Upper lobe of left lung (tissue), 6 donors: Measurements from ENCODE around the gene TRIM10. TPM values are rescaled to one million over a fixed set of nuclear protein-coding genes. Genes with fewer than 3 reads are reported as not detected.

Experiments
- ATAC-seq, 2 donors: fragments of 200-7000 bp; cut with Tn5 transposase; one replicate each; pipeline ENCODE4 v1.9.1; 2022; ENCODE audit warnings: mild to moderate bottlenecking in 2 of 2, moderate library complexity in 2 of 2; ENCODE audit not compliant: low FRiP score in 2 of 2
- DNase-seq, 2 donors: peaks; one replicate each; pipeline ENCODE4 v3.0.0-alpha.2; 2019 to 2020
- H3K27ac ChIP-seq, 4 donors: fragments of 200-600 bp; sonication (generic); one replicate each; pipeline ENCODE4 v1.5.1; 2016 to 2019
- H3K27me3 ChIP-seq, 4 donors: fragments of 200-600 bp; sonication (generic); one replicate each; pipeline ENCODE4 v1.5.1; 2017 to 2019
- H3K36me3 ChIP-seq, 4 donors: fragments of 200-600 bp; sonication (generic); one replicate each; pipeline ENCODE4 v1.5.1; 2016 to 2019
- H3K4me1 ChIP-seq, 4 donors: fragments of 200-600 bp; sonication (generic); one replicate each; pipeline ENCODE4 v1.5.1; 2018 to 2019
- H3K4me3 ChIP-seq, 4 donors: fragments of 200-600 bp; sonication (generic); one replicate each; pipeline ENCODE4 v1.5.1; 2017 to 2019; ENCODE audit warnings: mild to moderate bottlenecking in 2 of 4, moderate library complexity in 1 of 4
- H3K9me3 ChIP-seq, 4 donors: fragments of 200-600 bp; sonication (generic); one replicate each; pipeline ENCODE4 v1.5.1; 2018 to 2019
- EP300 ChIP-seq, 4 donors: sonication (generic); formaldehyde crosslinking; IDR thresholded peaks; one replicate each; pipeline ENCODE4 v1.5.1; 2017; ENCODE audit warnings: antibody characterized with exemption in 4 of 4, control low read depth in 2 of 4
- POLR2A ChIP-seq, 4 donors: fragments of 450-650 bp; IDR thresholded peaks; one replicate each; pipeline ENCODE4 v1.5.1; 2016 to 2017; ENCODE audit warnings: antibody characterized with exemption in 4 of 4, mild to moderate bottlenecking in 2 of 4
- POLR2AphosphoS5 ChIP-seq, 2 donors: sonication (generic); formaldehyde crosslinking; IDR thresholded peaks; one replicate each; pipeline ENCODE4 v1.5.1; 2017; ENCODE audit warnings: antibody characterized with exemption in 2 of 2
- WGBS, 2 donors: methylation state at CpG; one replicate each; pipeline ENCODE4 v1.1.5; 2017 to 2018; 5-methylcytosine and 5-hydroxymethylcytosine counted together
- small RNA-seq, 4 donors: library from RNA; depleted of rRNA; stranded (forward); fragments of <200 nt; gene quantifications; one replicate each; pipeline ENCODE3, GENCODE V24; 2016
- total RNA-seq, 6 donors: library from RNA; depleted of rRNA in 4 of 6; stranded (reverse); fragments of >200 nt in 4 of 6; gene quantifications; one replicate each; pipeline versions ENCODE4 v1.1.0 to v1.2.1, GENCODE V29; 2016 to 2021
- TF ChIP-seq, protein P1 (sequence below), 6 experiments: fragments of 450-650 bp in 4 of 6; fragments of 200-600 bp in 2 of 6; sonication (generic) in 2 of 6; IDR thresholded peaks; one replicate each; pipeline ENCODE4 v1.5.1; 2016 to 2019; ENCODE audit warnings: antibody characterized with exemption in 6 of 6
- donor health status: DM: no; HTN: no; CAD: no; lungs with moderate emphysema.
- donor health status: DM: no; HTN: yes; CAD: no; lungs with severe emphysema.

TRIM10 gene
- total RNA-seq, 6 donors from 2014 or later = 0.07 to 1.4 (median 0.13) TPM; not detected in 2

DNA sequence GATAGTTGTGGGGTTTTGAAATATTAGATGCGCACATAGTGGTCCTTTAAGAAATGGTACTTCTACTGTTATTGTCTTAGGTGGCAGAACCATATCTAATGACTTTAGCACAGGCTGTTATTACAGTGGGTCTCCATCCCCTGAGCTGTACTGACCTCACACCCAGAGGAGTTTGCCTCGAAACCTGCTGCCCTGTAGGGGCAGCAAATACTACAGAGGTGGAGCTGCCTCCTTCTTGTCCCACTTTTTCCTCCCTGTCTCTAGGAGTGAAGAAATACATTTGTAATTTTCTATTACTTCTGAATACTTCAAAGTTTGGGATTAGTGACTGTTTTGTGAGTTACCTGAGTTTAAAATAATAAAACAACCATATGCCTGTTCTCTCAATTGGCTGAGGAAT lies 56.4 kb downstream of the TRIM10 start:
- ATAC-seq (no peak), DNase-seq (no peak)
- Histone ChIP-seq H3K9me3 (no peaks in the 10 kb centered on the region), H3K4me3 (no peak overlapping the region), H3K27me3 (peaks cover 0 to 11% (median 2%) of the 10 kb centered on the region in 4 donors), H3K27ac (no peak overlapping the region), H3K4me1 (peaks cover 26 to 36% (median 30%) of the 10 kb centered on the region in 4 donors), H3K36me3 (no peaks in the 10 kb centered on the region)
- TF ChIP-seq POLR2AphosphoS5 (IDR thresholded peaks at IDR 0.05) (no peak), POLR2A (IDR thresholded peaks at IDR 0.05) (no peak), EP300 (IDR thresholded peaks at IDR 0.05) (no peak)
- TF ChIP-seq, protein P1, sequence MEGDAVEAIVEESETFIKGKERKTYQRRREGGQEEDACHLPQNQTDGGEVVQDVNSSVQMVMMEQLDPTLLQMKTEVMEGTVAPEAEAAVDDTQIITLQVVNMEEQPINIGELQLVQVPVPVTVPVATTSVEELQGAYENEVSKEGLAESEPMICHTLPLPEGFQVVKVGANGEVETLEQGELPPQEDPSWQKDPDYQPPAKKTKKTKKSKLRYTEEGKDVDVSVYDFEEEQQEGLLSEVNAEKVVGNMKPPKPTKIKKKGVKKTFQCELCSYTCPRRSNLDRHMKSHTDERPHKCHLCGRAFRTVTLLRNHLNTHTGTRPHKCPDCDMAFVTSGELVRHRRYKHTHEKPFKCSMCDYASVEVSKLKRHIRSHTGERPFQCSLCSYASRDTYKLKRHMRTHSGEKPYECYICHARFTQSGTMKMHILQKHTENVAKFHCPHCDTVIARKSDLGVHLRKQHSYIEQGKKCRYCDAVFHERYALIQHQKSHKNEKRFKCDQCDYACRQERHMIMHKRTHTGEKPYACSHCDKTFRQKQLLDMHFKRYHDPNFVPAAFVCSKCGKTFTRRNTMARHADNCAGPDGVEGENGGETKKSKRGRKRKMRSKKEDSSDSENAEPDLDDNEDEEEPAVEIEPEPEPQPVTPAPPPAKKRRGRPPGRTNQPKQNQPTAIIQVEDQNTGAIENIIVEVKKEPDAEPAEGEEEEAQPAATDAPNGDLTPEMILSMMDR (IDR thresholded peaks at IDR 0.05) = no peak
- 93 to 94% methylated on average over 2 of the region's 2 CpGs for WGBS, 2 donors

DNA sequence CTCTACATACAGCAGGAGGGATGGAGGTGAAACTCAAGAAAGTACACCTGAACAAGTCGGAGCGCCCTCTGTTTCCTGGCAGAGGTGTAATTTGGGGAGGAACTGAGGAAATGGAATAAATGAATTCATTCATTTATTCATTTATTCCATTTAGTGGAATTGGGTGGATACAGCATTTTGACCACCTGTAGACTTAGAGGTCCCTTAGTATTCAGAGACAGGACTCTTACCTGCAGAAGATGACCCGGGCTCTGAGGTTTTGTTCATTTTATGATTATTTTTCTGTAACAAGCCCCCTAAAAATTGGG lies 57.2 kb downstream of the TRIM10 start:
- peaks cover 26 to 36% (median 30%) of the 10 kb centered on the region in 4 donors for H3K4me1 ChIP-seq
- H3K9me3 ChIP-seq = no peaks in the 10 kb centered on the region
- ATAC-seq (no peak), DNase-seq (no peak)
- TF ChIP-seq EP300 (IDR thresholded peaks at IDR 0.05) (no peak), POLR2AphosphoS5 (IDR thresholded peaks at IDR 0.05) (no peak), POLR2A (IDR thresholded peaks at IDR 0.05) (no peak)
- TF ChIP-seq, protein P1 (IDR thresholded peaks at IDR 0.05) = no peak
- peaks cover 0 to 11% (median 2%) of the 10 kb centered on the region in 4 donors for H3K27me3 ChIP-seq
- WGBS, 2 donors = 48 to 51% methylated on average over 3 of the region's 3 CpGs
- H3K36me3 ChIP-seq = no peaks in the 10 kb centered on the region
- peak overlapping the region in 1 of 4 donors; percentile 79 for H3K27ac ChIP-seq
- H3K4me3 ChIP-seq = peak overlapping the region in 3 of 4 donors; percentile 36 to 53 (median 51)

DNA sequence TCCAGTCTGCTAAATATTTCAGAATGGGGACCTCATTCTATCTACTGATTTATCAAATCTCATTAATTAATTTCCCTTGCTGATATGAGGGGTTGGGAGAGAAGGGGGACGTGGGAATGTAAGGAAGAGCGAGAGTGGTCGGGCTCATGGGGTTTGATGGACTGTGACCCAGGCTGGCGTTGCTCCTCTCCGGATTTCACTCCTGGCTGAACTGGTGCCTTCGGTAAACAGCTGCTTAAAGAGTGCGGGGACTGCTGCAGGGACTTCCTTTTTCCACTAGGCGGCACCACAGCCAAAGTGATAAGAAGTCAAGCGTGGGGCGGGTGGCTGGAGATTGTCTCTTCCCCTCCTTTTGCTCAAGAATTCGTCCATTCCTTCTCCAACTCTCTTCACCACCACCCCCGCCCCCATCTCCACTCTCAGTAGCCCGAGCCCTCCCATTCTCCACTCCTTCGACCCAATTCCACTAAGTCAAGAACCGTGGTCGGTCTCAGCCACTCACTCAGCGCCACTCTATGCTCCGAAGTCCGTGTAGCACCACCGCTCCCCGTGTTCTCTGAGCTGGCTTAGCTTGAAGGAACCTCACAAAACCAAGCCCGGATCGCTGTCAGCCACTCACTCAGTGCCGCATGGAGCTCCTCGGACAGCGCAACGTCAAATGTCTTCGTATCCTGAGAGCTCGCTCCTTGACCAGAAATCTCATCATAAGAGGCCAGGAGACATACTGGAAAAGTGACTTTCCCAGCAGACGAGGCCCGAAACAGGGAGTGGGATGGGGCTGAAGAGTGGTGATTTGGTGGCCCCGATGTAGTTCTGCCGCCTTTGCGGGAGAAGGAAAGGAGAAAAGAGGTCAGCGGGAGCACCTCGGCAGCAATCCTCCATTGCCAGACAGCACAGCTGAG lies 57.8 kb downstream of the TRIM10 start:
- TF ChIP-seq EP300 (IDR thresholded peaks at IDR 0.05) (no peak), POLR2A (IDR thresholded peaks at IDR 0.05) (peak in 1 of 4 donors; percentile 20), POLR2AphosphoS5 (IDR thresholded peaks at IDR 0.05) (peak in 1 of 2 donors; percentile 23)
- TF ChIP-seq, protein P1 (IDR thresholded peaks at IDR 0.05) = peak; percentile 85 to 95 (median 92)
- Histone ChIP-seq H3K36me3 (no peaks in the 10 kb centered on the region), H3K4me3 (peak overlapping the region; percentile 30 to 53 (median 44)), H3K27me3 (peaks cover 0 to 11% (median 2%) of the 10 kb centered on the region in 4 donors), H3K27ac (peak overlapping the region; percentile 29 to 83 (median 80)), H3K9me3 (no peaks in the 10 kb centered on the region), H3K4me1 (peaks cover 26 to 36% (median 30%) of the 10 kb centered on the region in 4 donors)
- 3 to 5% methylated on average over 35 to 36 of the region's 36 CpGs for WGBS, 2 donors
- peak; percentile 93 for ATAC-seq
- DNase-seq = peak in 1 of 2 donors; percentile 93

DNA sequence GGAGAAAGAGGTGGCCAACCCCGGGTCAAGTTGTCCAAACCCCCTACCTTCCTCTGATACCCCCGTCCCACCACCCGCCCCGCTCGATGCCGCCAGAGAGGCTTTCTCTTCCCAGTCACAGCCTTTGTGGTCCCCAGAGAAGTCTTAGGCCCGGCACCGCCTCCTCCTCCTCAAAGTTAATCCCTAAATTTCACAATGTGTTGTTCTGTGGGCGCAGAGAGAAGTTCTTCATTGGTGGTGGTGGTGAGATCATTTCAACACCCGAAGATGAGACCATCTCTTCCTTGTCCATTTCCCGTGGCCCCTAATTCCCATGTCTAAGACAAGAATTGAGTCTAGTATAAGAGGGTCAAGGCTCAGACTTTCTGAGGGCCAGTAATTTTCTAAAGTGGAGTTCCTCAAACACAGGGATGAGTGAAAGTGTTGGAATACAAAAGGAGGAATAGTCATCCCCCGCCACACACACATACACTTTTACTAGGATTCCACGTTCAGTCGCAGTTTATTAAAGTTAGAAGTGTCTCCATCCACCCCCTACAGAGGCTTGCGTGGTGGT lies 58.5 kb downstream of the TRIM10 start:
- DNase-seq (no peak), ATAC-seq (peak in 1 of 2 donors; percentile 68)
- 38 to 56% methylated on average over 13 to 15 of the region's 15 CpGs for WGBS, 2 donors
- no peak for TF ChIP-seq POLR2A (IDR thresholded peaks at IDR 0.05)
- TF ChIP-seq POLR2AphosphoS5 (IDR thresholded peaks at IDR 0.05) = no peak
- TF ChIP-seq EP300 (IDR thresholded peaks at IDR 0.05) = no peak
- TF ChIP-seq, protein P1 (IDR thresholded peaks at IDR 0.05) = no peak
- Histone ChIP-seq H3K4me1 (peaks cover 26 to 36% (median 30%) of the 10 kb centered on the region in 4 donors), H3K4me3 (peak overlapping the region in 3 of 4 donors; percentile 31 to 53 (median 51)), H3K27me3 (peaks cover 0 to 11% (median 2%) of the 10 kb centered on the region in 4 donors), H3K36me3 (no peaks in the 10 kb centered on the region), H3K27ac (peak overlapping the region; percentile 29 to 83 (median 80)), H3K9me3 (no peaks in the 10 kb centered on the region)

Small RNA genes within 50 kb of the gene (small RNA-seq; reads per million reads assigned to genes)
- gene RF00554 = 0 reads per million in 4 donors

Other genes with a start within 250 kb of the TRIM10 start
- gene HLA-A, start 218.7 kb downstream of the TRIM10 start, total RNA-seq = 1,000 to 10,000 TPM in 3 of 6 donors, 100 to 1,000 TPM in 3; 497 to 1,319 (median 949) TPM
- gene POLR1H, start 99.9 kb downstream of the TRIM10 start, total RNA-seq = 10 to 100 TPM; 14.9 to 23.6 (median 19.7) TPM
- gene PPP1R11, start 94.0 kb downstream of the TRIM10 start, total RNA-seq = 10 to 100 TPM; 31.4 to 66.1 (median 42.7) TPM
- 1 to 10 TPM; 2.0 to 4.2 (median 2.8) TPM for gene RNF39, start 85.4 kb downstream of the TRIM10 start, total RNA-seq
- gene TRIM31, start 48.1 kb downstream of the TRIM10 start, total RNA-seq = under 1 TPM in 2 of 6 donors, not detected in 4; 0.17 to 0.79 TPM
- gene TRIM40, start 25.1 kb downstream of the TRIM10 start, total RNA-seq = not detected
- 1 to 10 TPM in 1 of 6 donors, under 1 TPM in 1, not detected in 4; 0.30 to 1.0 TPM for gene TRIM15, start 2.3 kb upstream of the TRIM10 start, total RNA-seq
- 10 to 100 TPM; 38.4 to 67.1 (median 53.8) TPM for gene TRIM26, start 52.2 kb upstream of the TRIM10 start, total RNA-seq
- 10 to 100 TPM; 12.2 to 23.3 (median 16.2) TPM for gene TRIM39, start 165.7 kb upstream of the TRIM10 start, total RNA-seq
- gene RPP21, start 183.9 kb upstream of the TRIM10 start, total RNA-seq = 10 to 100 TPM; 34.6 to 72.4 (median 45.5) TPM